Kidney (tissue), 14 donors: Measurements from ENCODE around the gene POLR3A. TPM values are rescaled to one million over a fixed set of nuclear protein-coding genes. Genes with fewer than 3 reads are reported as not detected.

Source experiments
- DNase-seq, 5 donors: peaks; one replicate each; pipeline ENCODE4 v3.0.0-alpha.2; 2013 to 2020
- FAIRE-seq: peaks from 2 replicates; lab custom pipeline; 2012; peaks lifted over from hg19 to GRCh38; lab: Jason Lieb, UNC
- H3K27ac ChIP-seq, 2 donors: one replicate each; pipeline ENCODE4 v1.7.0; 2013; ENCODE audit warnings: low read depth in 2 of 2, low read length in 2 of 2, inconsistent platforms in 1 of 2
- H3K27me3 ChIP-seq: one replicate; pipeline ENCODE4 v1.7.1; 2013; ENCODE audit warnings: low read length, inconsistent platforms; ENCODE audit not compliant: control insufficient read depth, insufficient read depth
- H3K36me3 ChIP-seq, 3 donors: one replicate each; pipeline versions ENCODE4 v1.7.0 to v1.7.1; 2013; ENCODE audit warnings: low read length in 3 of 3, control low read depth in 1 of 3, inconsistent platforms in 1 of 3; ENCODE audit not compliant: insufficient read depth in 3 of 3, control insufficient read depth in 2 of 3
- H3K4me1 ChIP-seq, 3 donors: one replicate each; pipeline versions ENCODE4 v1.7.0 to v1.7.1; 2013; ENCODE audit warnings: low read length in 3 of 3, inconsistent platforms in 1 of 3, low read depth in 1 of 3; ENCODE audit not compliant: control insufficient read depth in 2 of 3, insufficient read depth in 2 of 3
- H3K4me3 ChIP-seq, 3 donors: one replicate each; pipeline versions ENCODE4 v1.7.0 to v1.8.1; 2013; ENCODE audit warnings: low read length in 3 of 3, control low read depth in 1 of 3, inconsistent platforms in 1 of 3
- H3K9ac ChIP-seq, 3 donors: one replicate each; pipeline versions ENCODE4 v1.7.0 to v1.7.1; 2013; ENCODE audit warnings: low read length in 3 of 3, control low read depth in 1 of 3, inconsistent platforms in 1 of 3
- H3K9me3 ChIP-seq, 3 donors: one replicate each; pipeline versions ENCODE4 v1.7.0 to v1.7.1; 2013; ENCODE audit warnings: low read length in 3 of 3, control low read depth in 1 of 3, inconsistent platforms in 1 of 3; ENCODE audit not compliant: control insufficient read depth in 2 of 3, insufficient read depth in 1 of 3
- CTCF ChIP-seq: IDR thresholded peaks from 3 replicates; pipeline ENCODE4 v1.5.1; 2012; ENCODE audit warnings: mild to moderate bottlenecking, moderate library complexity, borderline replicate concordance; ENCODE audit not compliant: insufficient read depth; ENCODE audit errors: extremely low read depth
- intact Hi-C: fragments of 100-400 bp; cut with DNase I; formaldehyde crosslinking; loops from one replicate; pipeline ENCODE4 v1.11.1; 2022
- polyA plus RNA-seq: library from polyadenylated mRNA; stranded (reverse); fragments of 350-450 nt; fragmentation: Illumina TruSeq; extraction: RNeasy Lipid Tissue Mini Kit (QIAGEN cat#74804); gene quantifications from one replicate; pipeline ENCODE4 v1.2.3, GENCODE V29; 2014; ENCODE audit warnings: low read depth, low replicate concordance; ENCODE audit not compliant: insufficient read depth
- total RNA-seq: library from RNA; stranded (reverse); fragmentation: NEBNext Ultra II Directional; extraction: Animal tissue kit (Norgen Biotek cat#: 25700); gene quantifications from one replicate; pipeline ENCODE4 v1.2.1, GENCODE V29; 2021
- donor health status: control.
- donor health status: control.
- donor health status: control.
- donor health status: control.
- donor health status: control.
- donor health status: DM: yes; HTN: yes; CAD: no.
- donor health status: Normal renal cell carcinoma (clear cell type).

POLR3A gene
- total and polyA plus RNA-seq, 2 donors from 2014 or later, result 4.9 to 13.3 TPM

- Histone ChIP-seq H3K36me3 (no peaks in the 10 kb centered on the region), H3K4me1 (no peaks in the 10 kb centered on the region), H3K27ac (no peak overlapping the region), H3K9ac (no peak overlapping the region), H3K27me3 (no peaks in the 10 kb centered on the region), H3K4me3 (no peak overlapping the region), H3K9me3 (peaks cover 0 to 3% (median 0%) of the 10 kb centered on the region in 3 donors)
- no peak for TF ChIP-seq CTCF
- DNase-seq, result no peak
- intact Hi-C loops, result no loop called here
- FAIRE-seq, result no peak
These were observed 65.4 kb downstream of the POLR3A start for GRCh38 chr10:77963901-77964300.

- intact Hi-C loops, result no loop called here
- DNase-seq, result no peak
- Histone ChIP-seq H3K9ac (no peak overlapping the region), H3K36me3 (no peaks in the 10 kb centered on the region), H3K9me3 (peaks cover 0 to 3% (median 0%) of the 10 kb centered on the region in 3 donors), H3K27ac (no peak overlapping the region), H3K27me3 (no peaks in the 10 kb centered on the region), H3K4me3 (no peak overlapping the region), H3K4me1 (no peaks in the 10 kb centered on the region)
- no peak for TF ChIP-seq CTCF
- FAIRE-seq, result no peak
These were observed 66.8 kb downstream of the POLR3A start for GRCh38 chr10:77962350-77963146.

GRCh38 chr10:77961668-77962067 lies 67.6 kb downstream of the POLR3A start:
- H3K27ac ChIP-seq, result no peak overlapping the region
- no peak overlapping the region for H3K4me3 ChIP-seq
- H3K9ac ChIP-seq, result no peak overlapping the region
- FAIRE-seq (no peak), DNase-seq (no peak)
- H3K9me3 ChIP-seq, result peaks cover 0 to 3% (median 0%) of the 10 kb centered on the region in 3 donors
- intact Hi-C loops, result no loop called here
- H3K27me3 ChIP-seq, result no peaks in the 10 kb centered on the region
- no peaks in the 10 kb centered on the region for H3K4me1 ChIP-seq
- no peaks in the 10 kb centered on the region for H3K36me3 ChIP-seq
- TF ChIP-seq CTCF, result no peak
